HG02970 (cell line): ENCODE data around the gene OCSTAMP.

Experiments used
- ATAC-seq: cut with Tn5 transposase; IDR thresholded peaks from one replicate; pipeline ENCODE4 v1.9.1; 2021; ENCODE audit warnings: mild to moderate bottlenecking, moderate library complexity, moderate number of reproducible peaks; ENCODE audit not compliant: unreplicated experiment, low FRiP score

The OCSTAMP gene

DNA sequence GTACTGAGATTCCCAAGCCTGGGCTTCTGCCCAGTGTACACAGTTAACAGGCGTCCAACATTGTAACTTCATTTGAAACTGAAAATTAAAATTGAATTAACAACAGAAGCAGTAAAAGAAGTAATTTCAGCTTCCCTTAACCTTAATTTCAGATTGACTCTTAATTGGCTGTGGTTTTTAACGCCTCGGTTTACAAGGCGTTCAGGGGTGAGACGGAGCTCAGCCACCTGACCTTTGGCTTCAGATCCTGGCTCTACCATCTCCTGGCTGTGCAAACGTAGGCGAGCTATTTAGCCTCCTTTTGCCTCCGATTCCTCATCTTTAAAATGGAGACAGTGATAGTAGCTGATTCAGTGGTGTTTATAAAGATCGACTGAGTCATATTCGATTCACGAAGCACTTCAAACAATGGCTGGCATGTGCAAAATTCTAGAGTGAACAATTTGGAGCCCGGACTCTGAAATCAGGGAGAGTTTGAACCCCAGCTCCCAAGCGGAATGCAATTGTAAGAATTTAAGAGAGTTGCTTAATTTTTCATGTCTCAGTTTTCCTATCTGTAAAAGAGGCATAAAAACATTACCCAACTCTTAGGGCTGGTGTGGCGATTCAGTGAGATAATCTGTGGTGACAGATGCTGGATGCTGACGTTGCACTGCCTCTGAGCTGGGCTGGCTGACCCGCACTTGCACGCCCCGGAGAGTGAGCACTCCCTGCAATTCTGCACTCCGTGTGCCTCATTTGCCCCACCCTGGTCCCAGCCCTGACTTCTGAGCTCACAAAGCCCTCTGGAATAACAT lies 23.5 kb upstream of the OCSTAMP start:
- ATAC-seq: no peak

DNA sequence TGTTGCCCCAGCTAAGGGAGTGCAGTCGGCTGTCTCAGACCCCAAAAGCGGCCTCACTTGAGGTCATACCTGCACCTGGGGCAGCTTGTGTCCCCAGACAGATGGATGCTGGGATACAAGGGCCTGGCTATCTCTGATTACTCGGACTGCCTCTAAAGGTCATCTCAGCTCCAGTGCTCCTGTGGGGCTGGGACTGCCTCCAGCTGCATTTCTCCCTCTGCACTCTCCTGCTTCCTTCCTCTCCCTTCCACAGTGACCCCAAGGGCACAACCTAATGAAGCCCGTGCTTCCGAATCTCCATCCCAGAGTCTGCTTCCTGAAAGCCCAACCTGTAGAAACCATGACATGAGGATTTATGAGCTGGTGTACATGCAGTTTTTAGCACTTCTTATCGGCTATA lies 22.8 kb upstream of the OCSTAMP start:
- ATAC-seq: no peak

DNA sequence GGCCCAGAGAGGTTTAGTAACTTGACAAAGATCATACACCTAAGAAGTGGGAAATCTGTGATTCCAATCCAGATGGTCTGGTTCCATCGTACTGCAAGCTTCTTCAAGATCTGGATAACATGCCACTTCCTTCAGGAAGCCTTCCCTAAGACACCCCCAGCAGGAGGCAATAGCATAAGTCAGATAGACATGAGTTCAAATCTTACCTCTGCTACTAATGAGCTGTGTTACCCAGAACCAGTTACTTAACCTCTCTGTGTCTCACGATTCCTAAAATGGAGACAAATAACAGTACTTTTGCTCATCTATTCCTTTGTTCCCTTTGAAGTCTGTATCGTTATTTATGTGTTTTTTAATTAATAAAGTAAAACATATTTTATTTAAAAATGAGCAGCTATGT lies 22.3 kb upstream of the OCSTAMP start:
- ATAC-seq: no peak

DNA sequence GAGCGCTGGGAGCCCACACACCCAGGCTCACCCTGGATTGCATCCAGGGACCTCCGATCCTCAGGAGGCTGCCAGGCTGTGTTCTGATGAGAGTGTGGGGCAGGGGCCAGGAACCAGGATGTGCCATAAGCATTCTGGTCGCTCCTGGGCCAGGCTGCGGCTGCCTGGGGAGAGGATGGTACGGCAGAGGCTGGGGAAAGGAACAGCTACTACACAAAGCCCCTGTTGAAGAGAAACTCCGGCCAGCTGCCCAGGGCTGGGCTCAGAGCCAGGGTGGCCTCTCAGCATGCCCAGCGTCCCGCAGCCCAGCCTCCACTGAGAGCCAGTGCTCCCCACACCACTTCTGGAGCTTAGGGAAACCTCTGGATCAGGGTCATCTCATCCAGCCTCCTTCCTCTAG lies 21.7 kb upstream of the OCSTAMP start:
- no peak for ATAC-seq

DNA sequence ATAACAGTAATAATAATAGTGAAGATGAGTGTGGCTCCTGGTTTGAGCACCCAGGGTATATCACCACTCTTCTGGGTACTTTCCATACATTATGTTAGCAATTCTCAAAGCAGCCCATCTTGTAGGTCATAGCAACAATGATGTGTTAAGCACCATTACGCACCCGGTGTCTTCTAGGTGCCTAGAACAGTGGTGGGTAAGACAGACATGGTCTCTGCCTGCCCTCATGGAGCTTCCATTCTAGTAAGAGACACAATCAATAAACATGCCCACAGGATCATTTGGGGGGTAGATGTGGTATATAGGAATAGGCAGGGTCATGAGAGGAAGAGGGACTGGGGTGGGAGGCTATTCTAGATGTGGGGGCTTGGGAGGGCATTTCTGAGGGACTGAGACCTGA lies 21.0 kb upstream of the OCSTAMP start:
- no peak for ATAC-seq

DNA sequence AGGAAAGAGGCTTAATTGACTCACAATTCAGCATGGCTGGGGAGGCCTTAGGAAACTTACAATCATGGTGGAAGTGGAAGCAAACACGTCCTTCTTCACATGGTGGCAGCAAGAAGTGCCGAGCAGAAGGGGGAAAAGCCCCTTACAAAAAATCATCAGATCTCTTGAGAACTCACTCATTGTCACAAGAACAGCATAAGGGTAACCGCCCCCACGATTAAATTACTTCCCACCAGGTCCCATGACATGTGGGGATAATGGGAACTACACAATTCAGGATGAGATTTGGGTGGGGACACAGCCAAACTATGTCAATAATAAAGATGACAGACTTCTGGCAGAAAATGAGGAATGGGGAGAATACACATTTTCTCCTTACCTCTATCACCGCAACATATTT lies 20.5 kb upstream of the OCSTAMP start:
- no peak for ATAC-seq

DNA sequence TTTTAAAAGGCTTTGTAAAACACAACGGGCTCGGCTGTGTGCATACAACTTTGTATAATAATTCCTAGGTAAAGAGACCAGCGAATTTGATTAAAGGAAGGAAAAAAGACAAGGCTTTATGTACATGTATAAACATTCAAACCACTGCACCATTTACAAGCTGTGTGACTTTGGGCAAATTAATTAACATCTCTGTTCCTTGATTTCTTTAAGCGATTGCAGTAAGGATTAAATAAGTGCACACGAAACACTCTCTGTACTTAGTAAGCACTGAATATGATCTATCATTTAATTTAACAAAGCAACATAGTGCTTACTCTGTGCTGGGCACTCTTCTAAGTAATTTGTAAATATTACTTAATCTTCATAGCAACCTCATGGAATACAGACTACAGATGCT lies 19.5 kb upstream of the OCSTAMP start:
- no peak for ATAC-seq

DNA sequence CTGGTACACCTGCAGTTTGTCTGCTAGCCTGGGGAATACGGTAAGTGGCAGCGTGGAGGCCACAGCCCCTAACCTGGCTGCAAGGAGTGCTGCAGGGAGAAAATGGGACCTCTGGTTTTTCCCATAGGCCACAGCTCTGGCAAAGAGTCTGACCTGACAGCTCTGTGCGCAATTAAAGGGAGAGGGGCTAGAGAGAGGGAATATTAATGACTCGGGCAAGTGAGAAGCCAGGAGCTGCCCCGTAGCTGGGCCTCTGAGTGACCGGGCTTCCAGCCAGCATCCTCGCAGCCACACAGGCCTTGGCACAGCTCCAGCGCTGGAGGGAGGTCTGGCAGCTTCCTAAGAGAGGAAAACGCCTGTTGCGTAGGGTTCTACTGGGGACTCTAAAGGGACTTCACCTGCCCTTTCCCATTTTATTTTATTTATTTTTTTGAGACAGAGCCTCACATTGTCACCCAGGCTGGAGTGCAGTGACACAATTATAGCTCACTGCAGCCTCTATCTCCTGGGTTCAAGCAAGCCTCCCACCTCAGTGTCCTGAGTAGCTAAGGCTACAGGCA lies 18.2 kb upstream of the OCSTAMP start:
- ATAC-seq: no peak

DNA sequence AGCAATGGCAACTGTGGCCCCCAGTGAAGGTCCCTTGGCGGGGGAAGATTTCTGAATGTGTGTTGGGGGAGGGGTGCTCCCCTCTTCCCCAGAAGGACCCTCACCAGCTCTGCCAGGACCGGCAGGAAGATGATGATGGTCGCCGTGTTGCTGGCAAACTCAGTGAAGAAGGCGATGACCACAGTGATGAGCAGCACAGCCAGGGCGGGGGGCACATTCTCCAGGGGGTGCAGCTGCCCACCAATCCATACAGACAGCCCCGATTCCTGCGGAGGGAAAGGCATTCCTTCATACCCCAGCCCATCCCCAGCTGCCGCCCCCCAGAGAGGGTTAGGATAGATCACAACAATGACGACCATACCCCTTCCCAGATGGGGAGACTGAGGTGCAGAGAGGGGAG lies 15.7 kb upstream of the OCSTAMP start:
- ATAC-seq: no peak

DNA sequence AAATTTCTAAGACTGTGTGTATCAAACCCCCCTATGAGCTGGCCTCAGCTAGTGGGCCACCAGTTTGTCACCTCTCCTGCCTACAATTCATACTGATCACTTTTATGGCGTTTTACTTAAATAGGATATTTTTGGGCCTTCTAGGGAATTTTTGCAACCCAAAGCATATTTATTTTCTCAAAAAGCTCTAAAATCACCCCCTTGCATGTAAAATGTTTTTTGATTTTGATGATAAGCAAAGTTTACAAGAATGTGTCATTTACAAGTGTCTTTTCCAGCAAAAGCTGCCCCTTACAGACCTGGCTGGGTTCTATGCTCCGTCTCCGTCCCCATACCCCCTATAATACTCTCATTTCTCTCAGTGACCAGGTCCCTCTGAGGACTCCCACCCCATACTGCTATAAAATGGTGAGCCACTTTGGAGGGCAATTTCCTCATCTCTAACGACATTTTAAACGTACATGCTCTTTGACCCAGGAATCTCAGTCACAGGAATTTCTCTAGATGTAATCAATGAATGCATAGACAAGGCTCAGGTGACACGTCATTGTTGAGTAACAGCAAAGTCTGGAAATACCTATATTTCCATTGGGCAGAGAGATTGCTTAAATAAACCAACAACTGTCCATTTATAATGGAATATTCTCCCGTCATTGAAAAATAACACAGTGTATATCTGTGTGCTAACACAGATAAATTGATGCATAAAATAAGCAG lies 13.9 kb upstream of the OCSTAMP start:
- ATAC-seq: no peak

DNA sequence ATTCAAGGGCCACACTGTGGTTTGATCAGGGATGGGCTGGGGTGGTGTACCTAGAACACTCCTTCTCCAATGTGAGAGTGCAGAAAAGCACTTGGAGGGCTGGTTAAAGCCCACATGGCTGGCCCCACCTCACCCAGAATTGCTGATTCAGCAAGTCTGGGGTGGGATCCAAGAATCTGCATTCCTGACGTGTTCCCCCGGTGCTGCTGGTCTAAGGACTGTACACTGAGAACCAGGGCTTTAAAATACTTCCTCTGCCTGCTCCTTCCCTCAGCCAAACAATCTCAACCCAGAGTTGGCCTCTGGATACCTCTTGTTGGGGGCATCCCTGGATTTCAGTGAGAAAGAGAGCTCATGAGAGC lies 13.4 kb upstream of the OCSTAMP start:
- no peak for ATAC-seq

DNA sequence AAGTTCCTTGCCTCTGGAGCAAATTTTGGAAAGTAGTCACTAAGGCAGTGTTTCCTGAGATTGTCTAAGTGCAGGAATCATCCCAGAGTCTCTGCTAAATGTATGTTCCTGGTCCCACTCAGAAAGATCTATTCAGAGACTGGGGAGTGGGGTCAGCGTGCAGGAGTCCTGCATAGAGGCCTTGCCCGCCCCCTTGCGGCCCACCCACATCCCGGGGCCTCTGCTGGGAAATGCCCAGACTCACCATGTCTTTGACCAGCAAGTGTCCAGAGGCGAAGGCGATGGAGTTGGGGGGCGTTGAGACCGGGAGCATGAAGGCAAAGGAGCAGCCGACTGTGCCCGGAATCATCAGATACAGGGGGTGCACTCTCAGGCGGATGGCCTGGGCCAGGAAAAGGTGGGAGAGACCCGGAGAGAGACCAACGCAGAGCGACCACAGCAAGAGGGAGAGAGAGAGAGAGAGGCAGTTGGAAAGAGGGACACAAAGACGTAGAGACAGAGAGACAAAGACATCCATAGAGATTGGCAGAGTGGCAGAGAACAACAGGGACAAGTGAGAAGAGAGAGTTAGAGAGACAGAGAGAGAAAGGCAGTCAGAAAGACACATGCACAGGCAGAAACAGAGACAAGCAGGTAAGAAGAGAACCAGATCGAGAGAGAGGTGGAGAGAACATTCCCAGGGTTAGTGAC lies 12.9 kb upstream of the OCSTAMP start:
- no peak for ATAC-seq

DNA sequence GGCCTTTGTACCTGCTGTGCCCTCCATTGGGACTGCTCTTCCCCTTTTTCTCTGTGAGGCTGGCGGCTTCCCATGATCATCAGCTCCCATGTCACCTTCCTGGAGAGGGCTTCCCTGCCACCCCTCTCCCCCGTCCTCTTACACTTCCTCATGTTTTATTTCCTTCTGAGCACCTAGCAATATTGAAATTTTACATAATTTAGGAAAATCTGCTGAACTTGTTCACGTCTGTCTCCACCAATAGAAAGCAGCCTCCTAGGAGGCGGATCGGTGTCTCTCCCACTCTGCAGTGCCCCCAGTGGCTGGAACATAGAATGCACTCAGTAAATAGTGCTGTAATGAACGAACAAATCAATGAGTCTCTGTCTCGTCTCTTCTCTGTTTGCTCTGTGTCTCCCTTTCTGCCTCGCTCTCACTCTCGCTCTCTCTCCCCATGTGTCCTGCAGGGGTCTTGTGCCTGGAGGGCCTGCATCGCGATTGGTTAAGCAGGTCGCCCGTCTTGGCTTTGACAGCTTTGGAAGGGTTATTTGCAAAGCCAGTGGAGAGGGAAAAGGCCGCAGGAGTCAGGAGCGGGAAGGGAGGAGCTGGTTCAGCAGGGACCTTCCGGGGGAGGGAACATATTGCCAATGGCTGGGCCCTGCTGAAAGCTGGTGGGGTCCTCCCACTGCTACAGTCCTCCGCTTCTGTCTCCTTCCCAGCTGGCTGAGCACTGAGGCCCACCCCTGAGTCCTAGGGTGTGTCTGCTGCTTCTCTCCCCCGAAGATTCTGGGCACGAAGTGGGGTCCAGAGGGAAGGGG lies 12.1 kb upstream of the OCSTAMP start:
- no peak for ATAC-seq

DNA sequence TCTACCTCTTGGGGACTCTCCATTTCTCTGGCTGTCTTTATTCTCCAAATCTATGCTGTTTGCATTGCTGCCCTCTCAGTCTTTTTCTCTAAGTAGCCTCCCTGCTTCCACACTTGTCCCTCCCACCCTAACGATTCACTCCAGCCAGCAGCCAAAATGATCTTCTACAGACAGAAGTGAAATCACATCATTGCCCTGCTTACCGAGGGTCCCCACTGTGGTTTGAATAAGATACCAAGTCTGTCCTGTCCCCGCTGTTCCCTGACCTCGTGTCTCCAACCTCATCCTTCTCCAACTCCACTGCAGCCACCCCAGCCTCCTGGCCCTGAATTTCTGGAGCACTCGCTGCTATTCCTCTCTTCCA lies 11.5 kb upstream of the OCSTAMP start:
- ATAC-seq: no peak

DNA sequence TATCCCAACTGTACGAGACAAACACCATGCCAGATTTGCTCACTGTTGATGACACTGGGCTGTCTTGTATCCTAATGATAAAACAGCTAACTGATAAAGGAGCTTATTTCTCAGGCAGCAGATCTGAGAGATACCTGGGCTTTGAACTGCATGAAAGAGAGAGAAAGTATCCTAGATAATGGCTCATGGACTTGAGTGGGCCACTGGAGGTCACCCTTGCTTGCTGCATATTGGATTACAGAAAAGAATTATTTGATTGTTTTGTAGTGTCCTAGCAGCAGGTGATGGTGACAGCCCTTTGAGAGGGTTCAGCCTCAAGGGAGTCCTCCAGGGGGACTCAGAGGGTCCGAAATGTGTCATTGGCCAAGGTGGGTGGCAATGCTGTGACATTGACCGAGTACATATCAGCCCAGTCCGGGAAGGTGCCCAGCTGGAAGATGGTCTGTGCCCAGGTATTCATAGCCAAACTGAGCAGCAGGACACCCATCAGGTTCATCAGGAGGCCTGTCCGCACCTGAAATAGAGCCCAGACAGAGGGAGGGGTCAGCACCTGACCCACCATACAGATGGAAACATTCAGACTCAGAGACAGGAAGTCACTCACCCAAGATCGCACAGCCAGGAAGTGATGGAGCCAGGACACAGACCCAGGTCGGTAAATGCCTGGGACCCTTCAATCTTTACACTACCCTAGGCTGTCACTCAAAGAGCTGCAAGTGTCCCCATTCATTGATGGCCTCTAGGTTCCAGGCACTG lies 9.4 kb upstream of the OCSTAMP start:
- no peak for ATAC-seq

DNA sequence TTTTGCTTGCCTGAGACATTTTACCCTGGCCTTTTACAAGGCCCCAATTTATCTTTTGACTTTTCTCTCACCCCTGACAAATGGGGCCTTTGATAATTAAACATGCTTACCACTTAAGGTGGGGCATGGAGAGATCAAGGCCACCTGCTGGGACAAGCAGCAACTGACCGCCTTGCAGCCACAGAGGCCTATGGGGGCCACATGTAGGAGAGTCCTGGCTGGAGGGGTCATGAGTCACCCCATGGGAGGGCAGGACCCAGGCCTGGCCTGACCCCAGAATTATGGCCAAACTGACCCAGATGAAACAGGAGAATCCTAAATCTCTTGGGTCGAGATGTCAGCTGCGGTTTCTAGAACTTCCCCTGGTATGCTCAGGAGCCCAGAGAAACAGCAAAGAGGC lies 8.5 kb upstream of the OCSTAMP start:
- ATAC-seq: no peak

DNA sequence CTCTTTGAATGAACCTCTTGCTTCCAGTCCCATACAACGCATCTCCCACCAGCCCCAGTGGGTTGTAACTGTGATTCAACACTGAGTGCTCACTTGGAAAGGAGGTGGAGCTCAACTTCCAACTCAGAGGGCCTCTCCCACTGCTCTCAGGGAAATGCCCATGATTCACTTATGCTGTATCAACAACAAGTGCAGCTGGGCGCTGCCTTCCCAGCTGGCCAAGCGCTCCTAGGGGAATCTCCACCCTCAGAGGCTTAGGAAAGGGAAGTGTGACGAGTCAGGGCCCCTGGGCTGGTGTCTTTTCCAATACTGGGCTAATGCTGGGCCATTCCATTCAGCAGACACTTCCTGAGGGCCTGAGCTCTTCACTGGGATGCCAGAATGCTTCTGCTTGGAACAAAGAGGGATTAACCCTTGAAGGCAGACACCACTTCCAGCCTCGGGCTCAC lies 8.1 kb upstream of the OCSTAMP start:
- ATAC-seq: no peak

DNA sequence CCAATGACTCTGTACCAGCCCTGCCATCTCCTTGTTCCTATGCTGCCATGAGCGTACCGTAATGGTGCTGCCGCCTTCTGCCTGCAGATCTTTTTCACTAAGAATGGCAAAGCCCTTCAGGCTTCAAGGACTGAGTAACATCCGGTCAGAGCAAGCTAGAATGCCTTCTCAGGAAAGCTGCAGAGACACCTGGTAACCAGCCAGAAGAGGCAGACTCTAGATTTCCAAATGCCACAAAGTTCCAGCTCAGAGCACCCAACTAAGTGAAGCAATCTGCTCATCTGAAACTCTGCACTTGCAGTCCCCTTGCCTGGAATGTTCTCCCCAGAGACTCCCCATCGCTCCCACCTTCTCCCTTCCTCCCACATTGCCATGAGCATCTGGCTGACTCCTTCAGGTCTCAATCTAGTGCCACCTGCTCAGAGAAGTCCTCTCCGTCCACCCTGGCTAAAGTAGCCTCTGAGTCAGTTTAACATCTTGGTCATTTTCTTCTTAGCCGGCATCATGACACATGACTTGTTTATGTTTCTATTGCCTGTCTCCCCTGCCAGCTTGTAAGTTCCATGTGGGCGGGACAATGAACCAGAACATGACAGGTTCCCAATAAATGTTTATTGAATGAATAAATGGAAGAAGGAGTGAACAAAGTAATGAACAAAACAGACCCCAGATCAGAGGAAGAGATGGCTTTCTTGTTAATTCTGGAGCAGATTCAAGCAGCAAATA lies 6.9 kb upstream of the OCSTAMP start:
- ATAC-seq: no peak

DNA sequence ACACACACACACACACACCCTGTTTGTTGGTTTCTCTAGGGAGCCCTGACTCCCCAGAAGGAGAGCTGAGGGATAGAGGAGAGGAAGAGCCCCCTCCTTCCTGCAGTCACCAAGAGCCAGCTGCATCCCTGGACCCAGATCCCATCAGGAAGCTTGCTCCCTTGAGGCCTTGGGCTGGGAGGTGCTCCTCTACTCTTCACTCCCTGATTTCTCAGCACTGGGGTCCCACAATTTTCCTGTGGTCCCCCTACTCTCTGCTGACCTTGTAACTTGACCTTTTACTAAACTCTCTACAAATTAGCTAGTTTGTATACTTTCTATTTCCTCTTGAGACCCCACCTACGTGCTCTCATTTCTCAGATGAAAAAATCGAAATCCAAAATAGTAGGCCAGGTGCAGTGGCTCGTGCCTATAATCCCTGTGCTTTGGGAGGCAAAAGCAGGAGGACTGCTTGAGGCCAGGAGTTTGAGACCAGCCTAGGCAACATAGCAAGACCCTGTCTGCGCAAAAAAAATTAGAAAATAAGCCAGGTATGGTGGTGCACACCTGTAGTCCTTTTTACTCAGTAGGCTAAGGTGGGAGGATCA lies 5.0 kb upstream of the OCSTAMP start:
- ATAC-seq: no peak
